Stimulated activated CD8-positive, alpha-beta memory T cell treated with anti-CD3 and anti-CD28 coated beads, Interleukin-7, amount 100 ng/mL, for 1 hour (primary cell): ENCODE results near the gene AGBL1.
"Not testable (repeated sequence)": the region's sequence is repeated elsewhere in the genome, so short reads cannot be mapped to it uniquely, and the experiment has no call there.

ENCODE experiments used
- DNase-seq, 2 donors: peaks; one replicate each; pipeline ENCODE4 v3.0.0-alpha.2; 2020; ENCODE audit warnings: low read depth in 2 of 2

AGBL1 gene

DNA sequence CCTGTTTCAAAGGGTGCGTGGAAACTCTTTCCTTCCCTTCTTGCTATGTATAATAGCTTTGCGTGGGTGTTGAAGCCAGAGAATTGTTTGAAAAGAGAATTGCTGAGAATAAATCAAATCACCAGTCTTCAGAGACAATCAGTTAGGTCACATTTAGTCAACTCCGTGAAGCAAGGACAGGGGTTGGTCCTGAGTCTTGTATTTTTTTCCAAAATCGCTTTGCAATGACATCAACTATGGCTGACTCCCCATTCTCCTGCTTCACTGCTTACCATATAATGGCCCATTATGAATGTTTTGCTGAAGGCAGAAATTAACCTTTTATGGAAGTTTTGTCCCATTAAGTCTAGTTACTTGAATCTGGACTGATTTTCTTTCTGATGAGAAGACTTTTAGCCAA, 852.8 kb downstream of the AGBL1 start:
- DNase-seq: no peak

DNA sequence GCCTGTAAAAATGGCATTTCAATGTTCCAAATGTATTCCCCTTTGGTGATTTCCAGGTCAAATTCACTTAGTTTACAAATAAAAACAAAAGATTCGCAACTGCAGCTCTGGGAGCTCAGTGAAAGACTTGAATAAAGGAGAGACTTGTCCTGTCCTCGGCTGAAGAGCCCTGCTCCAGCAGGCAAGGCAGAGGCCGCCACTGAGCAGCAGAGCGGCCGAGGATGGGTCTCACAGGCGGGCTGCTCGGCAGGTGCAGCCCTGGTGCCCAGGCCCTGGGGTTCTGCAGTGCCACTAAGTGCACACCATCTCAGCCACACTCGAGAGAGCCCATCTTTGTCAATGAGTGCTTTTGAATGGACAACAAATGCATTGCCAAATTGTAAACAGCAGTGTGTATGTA, 856.2 kb downstream of the AGBL1 start:
- DNase-seq: no peak

DNA sequence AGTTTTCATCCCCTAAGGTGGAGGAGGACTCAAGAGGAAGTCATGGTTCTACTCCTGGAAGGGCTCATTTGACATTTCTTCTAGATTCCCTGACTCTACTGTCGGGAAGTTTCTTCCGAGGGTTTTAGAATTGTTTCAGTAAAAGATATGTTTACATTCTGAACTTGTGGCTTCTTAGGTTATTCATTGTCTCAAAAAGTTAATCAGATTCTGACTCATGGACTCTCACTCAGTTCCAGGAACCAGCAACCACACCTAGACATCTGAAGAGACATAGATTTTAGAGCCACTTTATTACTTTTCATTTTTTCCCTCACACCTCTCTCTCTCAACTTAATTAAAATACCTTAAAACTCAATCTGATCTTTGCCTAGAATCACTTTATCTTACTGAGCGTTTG, 862.6 kb downstream of the AGBL1 start:
- DNase-seq: no peak

DNA sequence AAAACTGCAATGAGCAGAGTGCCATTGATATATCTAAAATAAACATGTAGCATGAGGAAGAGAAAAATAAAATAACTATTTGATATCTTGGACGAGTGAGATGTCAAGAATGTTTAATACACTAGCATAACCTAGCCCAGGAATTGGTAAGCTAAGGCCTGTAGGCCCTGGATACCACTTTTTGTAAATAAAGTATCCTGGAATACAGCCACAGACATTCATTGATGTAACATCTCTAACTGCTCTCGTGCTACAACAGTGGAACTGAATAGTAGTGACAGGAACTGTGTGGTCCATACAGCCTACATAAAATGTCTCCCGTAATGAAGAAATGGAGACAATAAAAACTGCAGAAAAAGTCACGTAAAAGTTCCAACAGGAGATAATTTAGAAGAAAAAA, 869.0 kb downstream of the AGBL1 start:
- DNase-seq: no peak

DNA sequence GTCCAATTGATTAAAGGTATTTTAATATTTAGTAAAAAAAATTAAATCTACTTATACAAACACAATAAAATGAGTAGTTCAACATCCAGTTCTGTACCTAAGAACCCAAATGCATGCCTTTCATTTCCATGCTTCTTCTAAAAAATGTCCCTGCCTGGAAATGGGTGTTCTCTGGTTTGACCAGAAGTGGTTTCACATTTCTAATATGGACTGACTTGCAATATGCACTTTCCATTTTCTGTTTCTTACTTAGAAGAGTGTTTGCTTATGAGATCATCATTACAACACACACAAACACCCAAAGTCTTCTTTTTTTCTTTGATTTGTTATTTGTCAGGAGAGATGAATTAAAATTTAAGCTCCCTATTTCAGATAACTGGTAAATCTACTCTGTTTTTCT, 879.6 kb downstream of the AGBL1 start:
- DNase-seq: no peak

DNA sequence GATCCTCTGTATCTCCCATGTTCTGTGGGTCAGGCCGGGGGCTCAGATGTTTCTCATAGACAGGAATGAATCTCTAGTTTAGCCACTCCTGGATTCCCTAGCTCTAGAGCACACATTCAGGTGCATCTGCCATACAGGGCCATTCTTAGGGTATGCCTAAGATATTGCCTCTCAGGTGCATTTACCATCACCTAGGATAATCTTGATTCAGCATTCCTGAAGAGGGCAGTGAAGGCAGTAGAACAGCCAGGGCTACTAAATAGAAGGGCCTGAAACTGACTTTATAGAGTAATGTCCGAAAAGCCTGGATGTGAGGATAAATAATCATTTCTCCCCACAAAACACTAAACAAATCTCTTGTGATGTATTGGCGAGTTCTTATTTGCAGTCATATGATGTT, 882.0 kb downstream of the AGBL1 start:
- DNase-seq: no peak

DNA sequence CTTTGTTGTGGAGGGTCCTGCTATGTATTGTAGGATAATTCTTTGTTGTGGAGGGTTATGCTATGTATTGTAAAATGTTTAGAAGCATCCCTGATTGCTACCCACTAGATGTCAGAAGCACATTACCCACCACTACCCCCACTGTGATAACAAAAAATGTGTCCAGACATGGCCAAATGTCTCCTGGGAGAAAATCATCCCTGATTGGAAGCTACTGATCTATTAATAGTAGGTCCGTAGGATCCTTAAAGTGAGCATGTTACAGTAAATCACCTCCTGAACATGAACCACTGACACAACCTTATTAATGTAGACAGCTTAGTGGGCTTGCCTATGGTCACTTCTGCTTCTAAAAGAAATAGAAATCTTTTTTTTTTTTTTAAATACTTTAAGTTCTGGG, 884.6 kb downstream of the AGBL1 start:
- no peak for DNase-seq

DNA sequence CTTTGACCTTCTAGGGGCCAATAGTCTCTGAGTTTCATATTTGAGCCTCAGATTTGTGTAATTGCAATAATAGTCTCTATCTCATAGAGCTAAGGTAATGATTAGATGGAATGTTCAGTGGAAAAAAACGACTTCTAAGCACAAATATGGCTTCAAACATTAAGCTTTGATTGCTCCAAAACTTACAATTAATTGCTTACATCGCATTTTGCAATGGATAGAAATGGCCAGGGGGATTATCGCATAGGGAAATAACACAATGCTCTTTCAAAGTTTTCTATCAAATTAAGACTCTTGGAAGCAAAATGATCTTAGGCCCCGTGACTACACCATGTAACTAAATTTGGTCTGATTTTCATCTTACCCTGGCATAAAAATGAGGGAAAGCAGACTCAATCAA, 888.6 kb downstream of the AGBL1 start:
- DNase-seq: no peak

DNA sequence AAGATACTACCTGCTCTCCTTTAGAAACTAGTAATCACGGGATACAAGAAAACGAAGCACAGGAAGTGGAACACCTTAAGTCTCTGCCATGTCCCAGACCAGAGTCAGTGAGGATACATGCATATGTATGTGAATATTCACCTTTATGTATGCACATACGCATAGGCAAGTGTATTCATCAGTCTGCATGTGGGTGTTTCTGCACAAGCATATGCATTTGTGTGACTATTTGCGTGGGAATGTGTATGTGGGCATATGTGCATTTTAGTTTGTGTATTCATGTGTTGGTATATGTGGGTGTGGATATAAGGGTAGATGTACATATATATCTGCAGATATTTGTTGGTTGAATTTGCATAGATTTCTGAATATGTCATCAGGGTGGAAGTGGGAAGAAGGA, 889.7 kb downstream of the AGBL1 start:
- no peak for DNase-seq

DNA sequence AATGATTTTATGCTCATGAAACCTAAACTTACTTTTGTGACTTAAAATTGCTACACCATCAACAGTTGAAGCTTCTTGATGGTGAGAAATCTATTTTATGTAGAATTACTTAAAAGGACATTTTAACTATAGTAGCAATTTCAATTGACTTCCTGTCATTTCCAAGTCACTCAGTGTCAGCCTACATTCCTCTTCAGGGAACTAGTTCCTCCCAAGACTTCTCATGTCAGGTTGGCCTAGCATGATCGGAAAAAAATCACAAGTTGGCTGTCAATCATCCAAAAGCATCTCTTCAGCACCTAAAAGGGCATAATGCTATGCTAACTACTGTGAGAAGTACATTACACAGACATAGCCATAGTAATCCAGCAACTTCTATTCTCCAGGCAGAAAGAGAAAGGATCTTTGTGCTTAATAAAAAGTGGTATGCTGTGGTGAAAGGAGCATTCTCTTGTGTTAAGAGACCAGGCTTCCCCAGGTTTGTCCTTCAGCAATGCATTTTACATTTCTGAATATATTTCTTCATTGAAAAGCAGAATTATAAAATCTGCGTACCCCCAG, 893.7 kb downstream of the AGBL1 start:
- no peak for DNase-seq

DNA sequence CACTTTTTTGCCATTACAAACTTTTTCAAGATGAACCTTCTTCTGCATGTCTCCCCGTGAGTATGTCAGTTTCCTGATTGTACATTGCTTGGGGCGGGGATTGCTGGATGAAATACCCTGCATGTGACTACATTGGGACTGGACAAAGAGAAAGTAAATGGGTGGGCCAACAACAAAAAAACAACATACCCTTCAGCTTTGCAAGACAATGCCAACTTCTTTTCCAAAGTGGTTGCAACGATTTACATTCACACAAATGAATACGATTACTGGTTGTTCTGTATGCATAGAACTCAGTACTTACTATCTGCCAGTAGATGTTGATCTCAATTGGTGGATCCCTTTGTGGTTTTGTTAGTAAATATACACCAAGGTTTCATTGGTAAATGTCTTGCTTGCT, 908.4 kb downstream of the AGBL1 start:
- DNase-seq: no peak

DNA sequence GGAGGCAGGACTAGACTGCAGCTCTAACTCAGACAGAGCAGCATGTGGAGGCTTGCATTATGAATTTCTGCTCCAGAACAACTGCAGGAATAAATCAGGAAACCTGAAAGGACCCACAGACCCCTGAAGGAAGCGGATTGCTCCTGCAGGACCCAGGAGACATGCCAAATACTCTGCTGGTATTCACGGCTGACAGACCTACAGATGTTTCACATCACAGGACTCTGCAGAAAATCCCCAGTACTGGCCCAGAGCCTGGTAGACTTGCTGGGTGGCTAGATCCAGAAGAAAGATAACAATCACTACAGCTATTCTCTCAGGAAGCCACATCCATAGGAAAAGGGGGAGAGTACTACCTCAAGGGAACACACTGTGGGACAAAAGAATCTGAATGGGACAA, 942.1 kb downstream of the AGBL1 start:
- DNase-seq: no peak

DNA sequence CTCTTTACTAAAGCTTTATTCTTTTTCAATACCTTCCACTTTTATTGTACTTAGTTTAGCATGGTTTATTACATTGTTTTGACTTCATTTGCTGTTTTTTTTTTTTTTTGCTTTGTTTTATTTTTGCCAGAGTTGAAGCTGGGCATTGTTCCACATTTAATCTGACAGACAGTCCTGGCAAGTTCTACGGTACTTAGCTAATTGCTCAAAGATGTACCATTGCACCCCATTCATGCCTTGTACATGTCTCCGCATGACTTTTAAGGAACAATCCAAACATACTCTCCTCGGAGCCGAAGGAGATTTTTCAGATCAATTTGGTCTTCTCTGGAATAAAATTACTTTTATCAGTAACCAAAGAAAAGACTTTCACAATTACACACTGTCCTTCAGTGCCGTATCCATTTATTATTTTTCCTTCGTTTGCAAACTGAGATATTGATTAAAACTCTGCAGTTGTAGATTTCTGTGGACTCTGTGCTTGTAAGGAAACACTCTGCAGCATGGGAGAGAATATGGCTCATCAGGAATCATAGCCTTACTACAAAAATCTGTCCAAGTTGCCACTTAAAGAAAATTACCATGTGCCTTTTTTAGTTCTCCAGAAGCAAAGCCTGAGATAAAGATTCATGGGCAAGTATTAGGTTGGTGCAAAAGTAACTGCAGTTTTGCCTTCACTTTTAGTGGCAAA, 952.0 kb downstream of the AGBL1 start:
- no peak for DNase-seq

DNA sequence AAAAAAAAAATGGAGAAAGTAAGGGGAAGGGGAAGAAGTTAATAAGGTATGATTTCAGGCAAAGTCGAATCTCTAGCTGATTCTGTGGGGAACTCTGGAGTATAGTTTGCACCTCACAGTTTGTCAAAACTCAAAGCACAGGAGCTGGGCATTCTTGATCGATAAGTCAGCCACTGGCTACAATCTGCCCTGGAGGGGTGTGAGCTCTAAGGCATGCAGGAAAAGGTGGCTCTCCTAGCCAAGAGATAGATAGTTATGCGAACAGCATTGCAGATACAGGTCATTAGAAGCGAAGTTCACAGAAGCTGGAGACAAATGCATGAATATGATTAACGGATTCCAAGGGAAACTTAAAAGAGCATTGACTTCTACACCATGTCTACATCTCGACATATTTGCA, 952.6 kb downstream of the AGBL1 start:
- no peak for DNase-seq

DNA sequence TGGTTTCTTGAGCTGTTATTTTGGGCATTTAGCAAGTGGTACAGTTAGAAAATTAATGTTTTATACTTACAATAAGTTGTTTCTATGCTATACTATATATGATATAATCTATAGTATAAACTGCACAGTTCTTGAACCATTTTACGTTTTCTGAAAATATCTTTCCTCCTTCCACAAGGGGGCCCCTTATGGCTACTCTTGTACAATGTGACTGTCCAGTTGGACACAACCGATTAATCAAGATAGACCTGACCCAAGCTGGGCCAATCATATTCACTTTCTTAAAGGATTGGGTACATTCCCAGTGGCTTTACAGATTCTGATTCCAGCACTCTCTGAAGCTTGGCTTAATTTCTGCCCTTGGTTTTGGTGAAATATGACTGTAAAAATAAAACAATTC, 953.4 kb downstream of the AGBL1 start:
- DNase-seq: no peak

DNA sequence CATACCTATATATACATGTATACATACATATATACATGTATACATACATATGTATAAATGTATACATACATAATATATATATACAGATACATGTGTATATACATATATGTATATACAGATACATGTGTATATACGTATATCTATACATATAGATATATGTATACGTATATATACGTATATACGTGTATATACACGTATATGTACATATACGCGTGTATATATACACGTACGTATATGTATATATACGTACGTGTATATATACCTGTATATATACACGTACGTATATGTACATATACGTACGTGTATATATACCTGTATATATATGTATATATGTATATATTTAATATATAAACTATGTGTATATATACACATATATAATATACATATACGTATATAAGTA, 955.2 kb downstream of the AGBL1 start:
- DNase-seq: no peak

DNA sequence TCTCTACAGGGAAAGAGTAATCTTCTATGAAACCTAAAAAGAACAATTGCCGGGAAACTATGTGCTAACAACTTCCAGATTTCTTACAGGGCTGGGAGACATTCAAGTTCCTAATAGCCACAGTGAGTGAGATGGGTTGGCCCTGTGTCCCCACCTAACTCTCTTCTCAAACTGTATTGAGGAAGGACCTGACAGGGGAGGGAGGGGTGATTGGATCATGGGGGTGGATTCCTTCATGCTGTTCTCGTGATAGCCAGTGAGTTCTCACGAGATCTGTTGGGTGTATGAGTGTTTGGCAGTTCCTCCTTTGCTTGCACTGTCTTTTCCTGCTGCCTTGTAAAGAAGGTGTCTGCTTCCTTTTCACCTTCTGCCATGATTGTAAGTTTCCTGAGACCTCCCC, 958.7 kb downstream of the AGBL1 start:
- no peak for DNase-seq

DNA sequence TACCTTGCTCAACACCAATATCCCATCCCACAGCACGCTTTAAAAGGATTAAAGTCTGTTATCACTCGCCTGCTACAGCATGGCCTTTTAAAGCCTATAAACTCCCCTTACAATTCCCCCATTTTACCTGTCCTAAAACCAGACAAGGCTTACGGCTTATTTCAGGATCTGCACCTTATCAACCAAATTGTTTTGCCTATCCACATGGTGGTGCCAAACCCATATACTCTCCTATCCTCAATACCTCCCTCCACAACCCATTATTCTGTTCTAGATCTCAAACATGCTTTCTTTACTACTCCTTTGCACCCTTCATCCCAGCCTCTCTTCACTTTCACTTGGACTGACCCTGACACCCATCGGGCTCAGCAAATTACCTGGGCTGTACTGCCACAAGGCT, 962.9 kb downstream of the AGBL1 start:
- not testable (repeated sequence) for DNase-seq

DNA sequence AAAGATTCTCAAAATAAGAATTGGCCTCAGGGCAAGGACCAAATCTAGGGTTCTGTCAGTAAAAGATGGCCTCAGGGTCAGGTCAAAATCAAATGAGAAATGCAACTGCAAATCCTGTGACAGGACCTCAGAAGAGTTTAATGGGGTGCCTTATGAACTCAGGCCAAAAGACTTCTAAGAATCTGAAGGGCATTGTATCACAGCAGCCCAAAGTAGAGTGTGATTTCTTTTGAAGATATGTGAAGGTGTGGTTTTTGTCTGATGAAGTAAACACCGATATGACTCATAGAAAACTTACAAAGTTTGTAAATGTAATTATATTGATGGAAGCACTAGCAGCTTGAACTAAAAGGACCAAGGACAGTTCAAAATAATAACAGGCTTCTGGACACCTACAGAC, 966.1 kb downstream of the AGBL1 start:
- DNase-seq: no peak

DNA sequence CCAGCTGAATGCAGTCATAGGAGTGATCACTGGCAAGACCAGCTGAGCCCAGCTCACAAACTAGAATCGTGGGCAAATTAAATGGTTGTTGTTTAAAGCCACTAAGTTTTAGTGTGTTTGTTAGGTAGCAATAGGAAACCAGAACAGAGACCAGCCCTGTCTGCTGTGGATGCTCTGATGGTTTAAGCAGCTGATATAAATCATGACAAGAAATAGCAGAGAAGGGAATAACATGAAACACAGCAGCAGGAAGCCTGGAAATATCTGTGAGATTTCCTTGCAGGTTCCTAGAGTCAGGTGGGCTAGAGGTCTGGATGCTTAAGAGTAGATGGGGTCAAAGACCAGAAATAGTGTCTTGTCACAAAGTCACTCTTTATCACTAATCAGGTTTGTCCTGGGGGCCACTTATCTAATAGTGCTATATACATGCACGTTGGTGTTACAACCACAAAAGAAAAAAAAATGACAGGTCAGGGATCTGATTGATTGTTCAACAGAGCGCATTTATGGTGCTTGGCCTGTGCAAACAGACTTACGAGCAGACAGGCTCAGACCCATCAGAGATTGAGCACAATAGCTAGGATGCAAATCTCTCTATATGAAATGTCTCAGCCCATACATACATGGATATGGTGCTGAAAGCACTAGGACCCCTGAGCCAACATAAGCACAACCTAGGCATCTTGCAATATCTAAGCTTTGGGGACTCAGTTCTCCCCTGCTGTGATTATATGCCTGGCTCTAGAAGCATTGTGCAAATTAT, 967.7 kb downstream of the AGBL1 start:
- DNase-seq: no peak
